Panc1 (cell line): ENCODE measurements around the gene DHCR7. TPM values are rescaled to one million over a fixed set of nuclear protein-coding genes. Genes with fewer than 3 reads are reported as not detected.
"Not testable (repeated sequence)": the region's sequence is repeated elsewhere in the genome, so short reads cannot be mapped to it uniquely, and the experiment has no call there.

ENCODE experiments used
- ATAC-seq: fragments of 200-7000 bp; cut with Tn5 transposase; 2 replicates; pipeline ENCODE4 v1.9.1; 2020; ENCODE audit warnings: mild to moderate bottlenecking, moderate library complexity
- BruUV-seq: library from RNA; stranded (reverse); fragments of 400-500 nt; replicated peaks from 2 replicates; lab custom pipeline; 2021; lab: Mats Ljungman, UMichigan
- CTCF ChIA-PET: fragments of 300-600 bp; sonication (Branson Sonifier 250); formaldehyde crosslinking; loops from one replicate; lab custom pipeline; 2022; ENCODE audit warnings: antibody characterized with exemption; lab: Charles Lee
- POLR2A ChIA-PET: fragments of 300-600 bp; sonication (Branson Sonifier 250); formaldehyde crosslinking; loops from one replicate; lab custom pipeline; 2022; ENCODE audit warnings: antibody characterized with exemption; lab: Charles Lee
- DNase-seq: peaks from one replicate; pipeline ENCODE4 v3.0.0-alpha.2; 2010; ENCODE audit warnings: low read depth, low spot score
- H3K27ac ChIP-seq: 2 replicates; pipeline ENCODE4 v1.5.1; 2011; ENCODE audit warnings: mild to moderate bottlenecking, low read length, inconsistent platforms
- H3K27me3 ChIP-seq: fragments of 200-500 bp; sonication (Bioruptor generic); 2 replicates; pipeline ENCODE4 v1.6.0; 2014; ENCODE audit warnings: low read length, inconsistent platforms; ENCODE audit not compliant: control insufficient read depth, insufficient read depth
- H3K36me3 ChIP-seq: fragments of 200-500 bp; sonication (Bioruptor generic); 2 replicates; pipeline ENCODE4 v1.5.1; 2014; ENCODE audit warnings: inconsistent platforms, mild to moderate bottlenecking, low read length, moderate library complexity; ENCODE audit not compliant: control insufficient read depth, insufficient read depth
- H3K4me1 ChIP-seq: 2 replicates; pipeline ENCODE4 v1.5.1; 2011; ENCODE audit warnings: inconsistent platforms, mild to moderate bottlenecking, low read length, moderate library complexity; ENCODE audit not compliant: control insufficient read depth, insufficient read depth
- H3K4me3 ChIP-seq, 2 experiments: 2 replicates each; pipeline ENCODE4 v1.5.1; 2011 to 2012; ENCODE audit warnings: low read depth in 2 of 2, low read length in 2 of 2, mild to moderate bottlenecking in 2 of 2, inconsistent platforms in 1 of 2, moderate library complexity in 1 of 2
- H3K9me3 ChIP-seq: fragments of 200-500 bp; sonication (Bioruptor generic); 2 replicates; pipeline ENCODE4 v1.5.1; 2014; ENCODE audit warnings: low read depth, mild to moderate bottlenecking, inconsistent platforms, low read length, moderate library complexity; ENCODE audit not compliant: control insufficient read depth, insufficient read depth
- POLR2AphosphoS5 ChIP-seq: IDR thresholded peaks from 2 replicates; pipeline ENCODE4 v1.6.1; 2012; ENCODE audit warnings: mild to moderate bottlenecking, low read depth, low read length, moderate library complexity
- SIN3A ChIP-seq: IDR thresholded peaks from 2 replicates; pipeline ENCODE4 v1.6.1; 2012; ENCODE audit warnings: low read depth, mild to moderate bottlenecking, low read length, moderate library complexity, borderline replicate concordance; ENCODE audit not compliant: insufficient read depth
- TCF7L2 ChIP-seq: IDR thresholded peaks from 2 replicates; pipeline ENCODE4 v1.6.1; 2011; ENCODE audit warnings: mild to moderate bottlenecking, low read depth, low read length, inconsistent platforms
- in situ Hi-C: cut with HindIII; loops from 2 replicates; pipeline ENCODE4 v1.10.0; 2016; ENCODE audit warnings: low sequenced_read_pairs, low pct_unique_long_range_greater_than_20kb
- intact Hi-C: fragments of 100-400 bp; cut with micrococcal nuclease; formaldehyde crosslinking; loops from one replicate; pipeline ENCODE4 v1.10.0; 2022; ENCODE audit not compliant: unreplicated experiment
- total RNA-seq: library from RNA; stranded (reverse); gene quantifications from one replicate; pipeline ENCODE4 v1.2.1, GENCODE V29; 2021; ENCODE audit not compliant: unreplicated experiment
- TF ChIP-seq, protein P1 (sequence below), 2 experiments: IDR thresholded peaks; 2 replicates each; pipeline ENCODE4 v1.6.1; 2011 to 2012; ENCODE audit warnings: low read depth in 2 of 2, control low read depth in 1 of 2, low read length in 1 of 2, mild to moderate bottlenecking in 1 of 2, moderate library complexity in 1 of 2; ENCODE audit not compliant: insufficient read depth in 1 of 2
- TF ChIP-seq, protein P2 (sequence below): fragments of 450-650 bp; IDR thresholded peaks from 2 replicates; pipeline ENCODE4 v1.5.1; 2017; ENCODE audit warnings: mild to moderate bottlenecking

Gene DHCR7
- total RNA-seq, 1 experiment from 2014 or later = 356 TPM

DNA sequence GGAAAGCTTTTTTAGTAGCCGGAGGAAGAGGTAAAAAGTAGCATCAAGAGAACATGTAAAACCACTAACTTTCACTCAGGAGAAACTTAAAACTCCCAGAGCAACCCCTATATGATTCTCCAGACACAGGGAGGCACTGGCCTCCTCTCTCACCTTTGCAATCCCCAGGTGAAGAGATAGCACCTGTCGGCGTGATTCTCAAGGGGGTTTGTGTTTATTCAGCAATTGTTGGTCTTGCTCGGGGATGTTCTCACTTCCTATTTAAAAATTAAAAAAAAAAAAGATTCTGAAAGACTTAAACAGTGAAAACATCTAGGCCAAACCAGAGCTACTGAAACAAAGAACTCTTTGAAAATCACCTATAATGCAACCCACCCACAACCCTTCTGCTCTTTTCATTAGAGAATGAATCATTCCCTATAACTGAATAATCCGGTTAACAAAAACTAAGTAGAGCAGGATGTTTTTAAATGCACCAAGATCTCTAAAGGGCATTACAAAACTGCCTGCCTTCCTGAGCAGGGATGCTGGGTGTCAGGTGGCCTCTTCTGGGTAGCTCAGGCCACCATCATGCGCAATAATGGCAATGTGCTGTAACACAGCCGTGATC lies 24.9 kb downstream of the DHCR7 start:
- no peak for DNase-seq
- in situ Hi-C loops (no loop called here), intact Hi-C loops (no loop called here)
- ChIA-PET POLR2A (no interaction called here), CTCF (no interaction called here)
- H3K36me3 ChIP-seq = no peaks in the 10 kb centered on the region
- no peak overlapping the region for H3K27ac ChIP-seq
- H3K4me1 ChIP-seq = 0 out of 2 replicates have a peak, but pooled peaks cover 4% of the 10 kb centered on the region
- H3K9me3 ChIP-seq = no peaks in the 10 kb centered on the region
- H3K4me3 ChIP-seq = no peak overlapping the region
- TF ChIP-seq TCF7L2 = no peak
- TF ChIP-seq, protein P1, sequence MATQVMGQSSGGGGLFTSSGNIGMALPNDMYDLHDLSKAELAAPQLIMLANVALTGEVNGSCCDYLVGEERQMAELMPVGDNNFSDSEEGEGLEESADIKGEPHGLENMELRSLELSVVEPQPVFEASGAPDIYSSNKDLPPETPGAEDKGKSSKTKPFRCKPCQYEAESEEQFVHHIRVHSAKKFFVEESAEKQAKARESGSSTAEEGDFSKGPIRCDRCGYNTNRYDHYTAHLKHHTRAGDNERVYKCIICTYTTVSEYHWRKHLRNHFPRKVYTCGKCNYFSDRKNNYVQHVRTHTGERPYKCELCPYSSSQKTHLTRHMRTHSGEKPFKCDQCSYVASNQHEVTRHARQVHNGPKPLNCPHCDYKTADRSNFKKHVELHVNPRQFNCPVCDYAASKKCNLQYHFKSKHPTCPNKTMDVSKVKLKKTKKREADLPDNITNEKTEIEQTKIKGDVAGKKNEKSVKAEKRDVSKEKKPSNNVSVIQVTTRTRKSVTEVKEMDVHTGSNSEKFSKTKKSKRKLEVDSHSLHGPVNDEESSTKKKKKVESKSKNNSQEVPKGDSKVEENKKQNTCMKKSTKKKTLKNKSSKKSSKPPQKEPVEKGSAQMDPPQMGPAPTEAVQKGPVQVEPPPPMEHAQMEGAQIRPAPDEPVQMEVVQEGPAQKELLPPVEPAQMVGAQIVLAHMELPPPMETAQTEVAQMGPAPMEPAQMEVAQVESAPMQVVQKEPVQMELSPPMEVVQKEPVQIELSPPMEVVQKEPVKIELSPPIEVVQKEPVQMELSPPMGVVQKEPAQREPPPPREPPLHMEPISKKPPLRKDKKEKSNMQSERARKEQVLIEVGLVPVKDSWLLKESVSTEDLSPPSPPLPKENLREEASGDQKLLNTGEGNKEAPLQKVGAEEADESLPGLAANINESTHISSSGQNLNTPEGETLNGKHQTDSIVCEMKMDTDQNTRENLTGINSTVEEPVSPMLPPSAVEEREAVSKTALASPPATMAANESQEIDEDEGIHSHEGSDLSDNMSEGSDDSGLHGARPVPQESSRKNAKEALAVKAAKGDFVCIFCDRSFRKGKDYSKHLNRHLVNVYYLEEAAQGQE (IDR thresholded peaks at IDR 0.05; ENCODE audit: insufficient read depth in 1 of 2, low read depth in 2 of 2, low read length in 1 of 2) = no peak
- no peak for ATAC-seq
- 0 out of 2 replicates have a peak, but pooled peaks cover 2% of the 10 kb centered on the region for H3K27me3 ChIP-seq
- no TSS peak for BruUV-seq

DNA sequence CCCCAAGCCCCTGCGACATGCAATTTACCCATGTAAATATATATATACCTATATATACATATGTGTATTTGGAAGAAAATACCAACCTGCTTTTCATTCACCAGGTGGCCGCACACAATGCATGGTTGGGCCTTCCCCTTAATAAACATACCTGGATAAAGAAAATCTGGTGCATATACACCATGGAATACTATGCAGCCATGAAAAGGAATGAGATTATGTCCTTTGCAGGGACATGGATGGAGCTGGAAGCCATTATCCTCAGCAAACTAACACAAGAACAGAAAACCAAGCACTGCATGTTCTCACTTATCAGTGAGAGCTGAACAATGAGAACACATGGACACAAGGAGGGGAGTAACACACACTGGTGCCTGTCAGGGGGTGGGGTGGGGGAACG lies 25.9 kb downstream of the DHCR7 start:
- in situ Hi-C loops, H3K27me3 ChIP-seq, H3K36me3 ChIP-seq, ATAC-seq, BruUV-seq, H3K4me1 ChIP-seq, H3K4me3 ChIP-seq, POLR2A ChIA-PET, H3K27ac ChIP-seq, DNase-seq, H3K9me3 ChIP-seq, intact Hi-C loops: not testable (repeated sequence)
- CTCF ChIA-PET = interaction anchor here (0.6 kb wide), 2 partner anchors 20 to 716 kb away, joined by 3 read pairs; no protein-coding TSS in a partner anchor

DNA sequence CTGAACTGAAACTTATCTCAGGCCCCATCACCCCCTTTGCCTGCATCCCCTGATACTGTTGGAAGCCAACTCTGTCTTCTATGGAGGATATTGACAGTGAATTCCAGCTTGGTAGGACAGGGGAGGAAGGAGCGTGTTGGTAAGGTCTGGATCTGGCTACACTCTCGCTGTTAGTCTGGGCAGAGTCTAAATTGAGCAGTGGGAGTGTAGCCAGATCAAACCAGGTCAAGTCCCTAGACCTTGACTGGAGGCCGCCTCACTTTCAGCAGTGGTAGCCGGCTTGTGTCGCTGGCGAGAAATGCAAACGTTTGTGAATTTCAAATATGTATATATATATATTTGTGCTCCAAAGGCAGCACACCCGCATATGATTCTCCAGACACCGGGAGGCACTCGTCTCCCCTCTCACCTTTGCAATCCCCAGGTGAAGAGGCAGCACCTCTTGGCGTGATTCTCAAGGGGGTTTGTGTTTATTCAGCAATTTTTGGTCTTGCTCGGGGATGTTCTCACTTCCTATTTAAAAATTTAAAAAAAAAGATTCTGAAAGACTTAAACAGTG lies 26.7 kb downstream of the DHCR7 start:
- no peaks in the 10 kb centered on the region for H3K36me3 ChIP-seq
- ChIA-PET CTCF (no interaction called here), POLR2A (no interaction called here)
- intact Hi-C loops (no loop called here), in situ Hi-C loops (no loop called here)
- peaks cover 2% of the 10 kb centered on the region; the same call in 1 of the 2 replicates for H3K27me3 ChIP-seq
- BruUV-seq = no TSS peak
- TF ChIP-seq TCF7L2 (no peak), POLR2AphosphoS5 (no peak), SIN3A (no peak)
- TF ChIP-seq, protein P2, sequence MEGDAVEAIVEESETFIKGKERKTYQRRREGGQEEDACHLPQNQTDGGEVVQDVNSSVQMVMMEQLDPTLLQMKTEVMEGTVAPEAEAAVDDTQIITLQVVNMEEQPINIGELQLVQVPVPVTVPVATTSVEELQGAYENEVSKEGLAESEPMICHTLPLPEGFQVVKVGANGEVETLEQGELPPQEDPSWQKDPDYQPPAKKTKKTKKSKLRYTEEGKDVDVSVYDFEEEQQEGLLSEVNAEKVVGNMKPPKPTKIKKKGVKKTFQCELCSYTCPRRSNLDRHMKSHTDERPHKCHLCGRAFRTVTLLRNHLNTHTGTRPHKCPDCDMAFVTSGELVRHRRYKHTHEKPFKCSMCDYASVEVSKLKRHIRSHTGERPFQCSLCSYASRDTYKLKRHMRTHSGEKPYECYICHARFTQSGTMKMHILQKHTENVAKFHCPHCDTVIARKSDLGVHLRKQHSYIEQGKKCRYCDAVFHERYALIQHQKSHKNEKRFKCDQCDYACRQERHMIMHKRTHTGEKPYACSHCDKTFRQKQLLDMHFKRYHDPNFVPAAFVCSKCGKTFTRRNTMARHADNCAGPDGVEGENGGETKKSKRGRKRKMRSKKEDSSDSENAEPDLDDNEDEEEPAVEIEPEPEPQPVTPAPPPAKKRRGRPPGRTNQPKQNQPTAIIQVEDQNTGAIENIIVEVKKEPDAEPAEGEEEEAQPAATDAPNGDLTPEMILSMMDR = no peak
- TF ChIP-seq, protein P1 (IDR thresholded peaks at IDR 0.05; ENCODE audit: insufficient read depth in 1 of 2, low read depth in 2 of 2, low read length in 1 of 2) = no peak
- no peak for ATAC-seq
- 0 out of 2 replicates have a peak, but pooled peaks cover 4% of the 10 kb centered on the region for H3K4me1 ChIP-seq
- no peak for DNase-seq
- H3K4me3 ChIP-seq = no peak overlapping the region
- no peaks in the 10 kb centered on the region for H3K9me3 ChIP-seq
- H3K27ac ChIP-seq = no peak overlapping the region
